GM19043 (cell line): Measurements from ENCODE around the gene AJM1.

Experiments used
- ATAC-seq: cut with Tn5 transposase; IDR thresholded peaks from one replicate; pipeline ENCODE4 v1.9.1; 2021; ENCODE audit warnings: low read depth; ENCODE audit not compliant: unreplicated experiment

The AJM1 gene

DNA sequence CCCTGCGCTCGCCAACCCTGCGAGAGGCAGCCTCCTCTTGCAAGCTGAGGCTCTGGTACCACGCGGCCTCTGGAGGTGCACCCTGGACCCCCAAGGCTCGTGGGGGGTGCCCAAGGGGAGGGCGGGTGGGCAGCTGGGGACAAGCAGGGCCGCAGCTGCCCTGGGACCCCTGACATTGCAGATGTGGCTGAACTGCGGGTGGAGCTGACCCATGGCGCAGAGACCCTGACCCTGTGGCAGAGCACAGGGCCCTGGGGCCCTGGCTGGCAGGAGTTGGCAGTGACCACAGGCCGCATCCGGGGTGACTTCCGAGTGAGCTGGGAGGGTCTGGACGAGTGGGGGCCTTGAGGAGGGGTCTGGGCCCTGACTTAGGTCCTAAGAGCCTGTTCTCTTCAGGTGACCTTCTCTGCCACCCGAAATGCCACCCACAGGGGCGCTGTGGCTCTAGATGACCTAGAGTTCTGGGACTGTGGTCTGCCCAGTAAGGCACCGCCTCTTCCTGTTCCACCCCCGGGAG is 11.4 kb downstream of the AJM1 start:
- no peak for ATAC-seq

DNA sequence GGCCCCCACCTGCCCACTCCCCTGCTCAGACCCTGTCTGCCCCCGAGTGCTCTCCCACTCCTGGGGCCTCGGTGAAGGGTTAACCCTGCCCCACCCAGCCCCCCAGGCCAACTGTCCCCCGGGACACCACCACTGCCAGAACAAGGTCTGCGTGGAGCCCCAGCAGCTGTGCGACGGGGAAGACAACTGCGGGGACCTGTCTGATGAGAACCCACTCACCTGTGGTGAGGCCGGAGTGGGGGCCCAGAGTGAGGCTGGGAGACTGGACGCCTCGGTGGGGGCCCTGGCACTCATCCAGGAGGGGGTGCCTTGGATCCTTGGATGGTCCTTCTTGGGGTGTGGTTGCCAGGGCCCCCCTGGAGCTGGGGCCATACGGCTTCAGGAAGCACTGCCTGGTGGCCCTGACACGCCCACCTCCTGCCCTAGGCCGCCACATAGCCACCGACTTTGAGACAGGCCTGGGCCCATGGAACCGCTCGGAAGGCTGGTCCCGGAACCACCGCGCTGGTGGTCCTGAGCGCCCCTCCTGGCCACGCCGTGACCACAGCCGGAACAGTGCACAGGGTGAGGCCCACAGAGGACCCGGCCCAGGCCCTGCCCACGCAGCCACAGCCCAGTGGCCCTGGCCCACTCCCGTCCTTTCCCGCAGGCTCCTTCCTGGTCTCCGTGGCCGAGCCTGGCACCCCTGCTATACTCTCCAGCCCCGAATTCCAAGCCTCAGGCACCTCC is 12.0 kb downstream of the AJM1 start:
- no peak for ATAC-seq

DNA sequence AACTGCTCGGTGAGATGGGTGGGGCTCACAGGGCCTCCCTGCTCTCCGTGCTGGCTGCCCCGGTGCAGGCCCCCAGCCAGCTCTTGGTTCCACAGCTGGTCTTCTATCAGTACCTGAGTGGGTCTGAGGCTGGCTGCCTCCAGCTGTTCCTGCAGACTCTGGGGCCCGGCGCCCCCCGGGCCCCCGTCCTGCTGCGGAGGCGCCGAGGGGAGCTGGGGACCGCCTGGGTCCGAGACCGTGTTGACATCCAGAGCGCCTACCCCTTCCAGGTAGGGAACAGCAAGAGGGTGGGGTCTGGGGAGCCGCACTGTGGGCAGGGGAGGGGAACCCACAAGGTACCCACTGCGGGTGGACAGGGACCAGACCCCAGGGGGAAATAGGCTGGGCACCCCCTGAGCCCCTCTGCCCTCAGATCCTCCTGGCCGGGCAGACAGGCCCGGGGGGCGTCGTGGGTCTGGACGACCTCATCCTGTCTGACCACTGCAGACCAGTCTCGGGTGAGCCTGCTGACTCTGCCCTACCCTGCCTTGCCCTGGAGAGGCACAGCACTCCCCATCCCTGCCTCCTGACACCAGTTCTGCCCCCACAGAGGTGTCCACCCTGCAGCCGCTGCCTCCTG is 12.7 kb downstream of the AJM1 start:
- no peak for ATAC-seq

DNA sequence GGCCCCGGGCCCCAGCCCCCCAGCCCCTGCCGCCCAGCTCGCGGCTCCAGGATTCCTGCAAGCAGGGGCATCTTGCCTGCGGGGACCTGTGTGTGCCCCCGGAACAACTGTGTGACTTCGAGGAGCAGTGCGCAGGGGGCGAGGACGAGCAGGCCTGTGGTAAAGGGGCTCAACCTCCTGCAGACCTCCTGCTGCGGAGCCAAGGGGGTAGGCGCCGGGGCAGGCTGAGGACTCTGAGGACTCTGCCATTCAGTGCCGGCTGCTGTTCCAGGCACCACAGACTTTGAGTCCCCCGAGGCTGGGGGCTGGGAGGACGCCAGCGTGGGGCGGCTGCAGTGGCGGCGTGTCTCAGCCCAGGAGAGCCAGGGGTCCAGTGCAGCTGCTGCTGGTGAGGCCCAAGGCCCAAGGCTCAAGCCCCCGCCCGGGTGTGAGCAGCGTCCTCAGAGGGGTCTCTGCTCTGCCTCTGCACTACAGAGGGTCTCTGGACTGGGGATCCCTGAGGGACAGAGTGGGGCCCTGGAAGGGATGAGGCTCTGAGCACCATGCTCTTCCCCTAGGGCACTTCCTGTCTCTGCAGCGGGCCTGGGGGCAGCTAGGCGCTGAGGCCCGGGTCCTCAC is 13.3 kb downstream of the AJM1 start:
- no peak for ATAC-seq

DNA sequence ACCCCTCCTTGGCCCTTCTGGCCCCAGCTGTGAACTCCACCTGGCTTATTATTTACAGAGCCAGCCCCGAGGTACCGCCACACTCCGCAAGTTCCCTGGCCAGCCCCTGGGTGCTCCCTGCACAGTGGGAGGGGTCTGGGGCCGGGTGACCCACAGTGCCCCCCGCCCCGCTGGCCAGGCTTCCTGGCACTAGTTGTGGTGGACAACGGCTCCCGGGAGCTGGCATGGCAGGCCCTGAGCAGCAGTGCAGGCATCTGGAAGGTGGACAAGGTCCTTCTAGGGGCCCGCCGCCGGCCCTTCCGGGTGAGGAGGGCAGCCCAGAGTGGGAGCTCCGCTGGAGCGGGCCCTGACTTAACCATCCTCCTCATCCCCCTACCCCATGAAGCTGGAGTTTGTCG is 13.8 kb downstream of the AJM1 start:
- no peak for ATAC-seq

DNA sequence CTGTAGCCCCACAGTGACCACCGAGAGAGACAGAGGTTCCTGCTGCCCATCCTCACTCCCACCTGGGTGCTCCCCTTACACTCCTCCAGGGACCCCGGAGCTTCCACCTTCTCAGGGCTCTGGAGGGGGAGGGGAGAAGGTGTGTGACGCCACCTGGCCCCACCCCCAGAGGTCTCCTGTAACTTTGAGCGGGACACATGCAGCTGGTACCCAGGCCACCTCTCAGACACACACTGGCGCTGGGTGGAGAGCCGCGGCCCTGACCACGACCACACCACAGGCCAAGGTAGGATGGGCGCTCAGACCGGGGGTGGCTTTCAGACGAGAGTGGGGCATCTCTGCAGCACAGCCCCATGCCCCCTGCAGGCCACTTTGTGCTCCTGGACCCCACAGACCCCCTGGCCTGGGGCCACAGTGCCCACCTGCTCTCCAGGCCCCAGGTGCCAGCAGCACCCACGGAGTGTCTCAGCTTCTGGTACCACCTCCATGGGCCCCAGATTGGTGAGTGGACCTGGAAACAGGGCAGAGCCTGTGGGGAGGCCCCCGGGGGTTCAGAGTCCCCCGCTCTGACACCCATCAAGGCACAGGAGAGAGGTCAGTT is 14.4 kb downstream of the AJM1 start:
- no peak for ATAC-seq

DNA sequence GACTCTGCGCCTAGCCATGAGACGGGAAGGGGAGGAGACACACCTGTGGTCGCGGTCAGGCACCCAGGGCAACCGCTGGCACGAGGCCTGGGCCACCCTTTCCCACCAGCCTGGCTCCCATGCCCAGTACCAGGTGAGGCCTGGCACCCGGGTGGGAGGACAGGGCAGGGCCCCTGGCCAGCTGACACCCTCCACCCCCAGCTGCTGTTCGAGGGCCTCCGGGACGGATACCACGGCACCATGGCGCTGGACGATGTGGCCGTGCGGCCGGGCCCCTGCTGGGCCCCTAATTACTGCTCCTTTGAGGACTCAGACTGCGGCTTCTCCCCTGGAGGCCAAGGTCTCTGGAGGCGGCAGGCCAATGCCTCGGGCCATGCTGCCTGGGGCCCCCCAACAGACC is 14.9 kb downstream of the AJM1 start:
- ATAC-seq, result no peak

DNA sequence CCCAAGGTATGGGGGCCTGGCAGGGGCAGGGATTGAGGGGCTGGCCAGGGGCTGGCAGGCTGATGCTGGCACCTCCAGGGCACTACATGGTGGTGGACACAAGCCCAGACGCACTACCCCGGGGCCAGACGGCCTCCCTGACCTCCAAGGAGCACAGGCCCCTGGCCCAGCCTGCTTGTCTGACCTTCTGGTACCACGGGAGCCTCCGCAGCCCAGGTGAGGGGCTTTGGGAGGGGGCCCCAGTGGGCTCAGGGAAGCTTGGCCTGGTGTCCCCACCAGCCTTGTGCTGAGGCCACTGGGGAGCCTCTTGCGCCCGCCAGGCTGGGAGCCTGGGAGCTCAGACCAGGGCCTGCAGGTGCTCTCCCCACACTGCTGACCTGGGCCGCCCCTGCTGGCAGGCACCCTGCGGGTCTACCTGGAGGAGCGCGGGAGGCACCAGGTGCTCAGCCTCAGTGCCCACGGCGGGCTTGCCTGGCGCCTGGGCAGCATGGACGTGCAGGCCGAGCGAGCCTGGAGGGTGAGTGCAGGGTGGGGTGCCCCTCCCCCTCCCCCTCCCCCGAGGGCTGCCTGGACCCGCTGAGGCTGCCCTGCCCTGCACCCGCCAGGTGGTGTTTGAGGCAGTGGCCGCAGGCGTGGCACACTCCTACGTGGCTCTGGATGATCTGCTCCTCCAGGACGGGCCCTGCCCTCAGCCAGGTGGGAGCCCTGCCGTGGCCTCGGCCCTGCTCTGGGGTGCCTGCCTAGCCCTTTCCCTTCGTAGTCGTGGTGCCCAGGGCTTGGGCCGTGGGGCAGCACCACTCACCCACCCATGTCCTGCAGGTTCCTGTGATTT is 15.5 kb downstream of the AJM1 start:
- no peak for ATAC-seq

DNA sequence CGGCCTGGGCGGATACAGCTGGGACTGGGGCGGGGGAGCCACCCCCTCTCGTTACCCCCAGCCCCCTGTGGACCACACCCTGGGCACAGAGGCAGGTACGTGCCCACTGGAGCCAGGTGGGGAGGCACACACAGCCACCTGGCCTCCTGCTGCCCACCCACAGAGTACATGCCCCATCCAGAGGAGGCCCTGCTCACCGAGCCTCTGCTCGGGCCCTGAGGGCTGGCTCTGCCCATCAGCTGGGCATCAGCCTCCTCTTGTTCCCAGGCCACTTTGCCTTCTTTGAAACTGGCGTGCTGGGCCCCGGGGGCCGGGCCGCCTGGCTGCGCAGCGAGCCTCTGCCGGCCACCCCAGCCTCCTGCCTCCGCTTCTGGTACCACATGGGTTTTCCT is 16.2 kb downstream of the AJM1 start:
- no peak for ATAC-seq

DNA sequence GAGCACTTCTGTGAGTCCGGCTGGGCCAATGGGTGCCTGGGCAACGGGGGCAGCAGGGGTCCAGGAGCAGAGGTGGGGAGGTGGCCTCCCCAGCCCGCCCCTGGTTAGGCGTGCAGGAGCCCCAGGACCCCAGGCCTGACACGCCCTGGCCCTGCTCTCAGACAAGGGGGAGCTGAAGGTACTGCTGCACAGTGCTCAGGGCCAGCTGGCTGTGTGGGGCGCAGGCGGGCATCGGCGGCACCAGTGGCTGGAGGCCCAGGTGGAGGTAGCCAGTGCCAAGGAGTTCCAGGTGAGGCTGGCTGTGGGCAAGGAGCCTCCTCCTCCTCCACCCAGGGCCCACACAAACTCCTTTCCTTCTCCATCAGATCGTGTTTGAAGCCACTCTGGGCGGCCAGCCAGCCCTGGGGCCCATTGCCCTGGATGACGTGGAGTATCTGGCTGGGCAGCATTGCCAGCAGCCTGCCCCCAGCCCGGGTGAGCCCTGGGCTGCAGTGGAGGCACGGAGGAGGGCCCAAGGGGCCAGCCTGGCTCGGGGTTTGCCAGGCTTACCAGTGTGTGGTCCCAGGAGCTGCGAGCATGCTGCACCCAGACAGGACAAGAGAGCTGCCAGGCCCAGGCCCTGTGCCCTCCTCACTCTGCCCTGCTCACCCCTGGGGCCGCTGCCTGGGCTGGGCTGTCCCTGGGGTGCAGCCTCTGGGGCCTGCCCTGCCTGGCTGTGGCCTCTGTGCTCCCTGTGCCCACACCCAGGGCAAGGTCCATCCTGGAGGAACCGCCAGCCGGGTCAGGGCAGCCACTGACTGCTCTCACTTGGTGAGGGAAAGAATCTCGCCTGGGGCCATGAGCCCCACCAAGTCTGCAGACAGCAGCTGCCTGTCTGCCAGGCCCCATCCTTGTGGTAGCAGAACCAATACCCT is 16.8 kb downstream of the AJM1 start:
- ATAC-seq, result no peak

DNA sequence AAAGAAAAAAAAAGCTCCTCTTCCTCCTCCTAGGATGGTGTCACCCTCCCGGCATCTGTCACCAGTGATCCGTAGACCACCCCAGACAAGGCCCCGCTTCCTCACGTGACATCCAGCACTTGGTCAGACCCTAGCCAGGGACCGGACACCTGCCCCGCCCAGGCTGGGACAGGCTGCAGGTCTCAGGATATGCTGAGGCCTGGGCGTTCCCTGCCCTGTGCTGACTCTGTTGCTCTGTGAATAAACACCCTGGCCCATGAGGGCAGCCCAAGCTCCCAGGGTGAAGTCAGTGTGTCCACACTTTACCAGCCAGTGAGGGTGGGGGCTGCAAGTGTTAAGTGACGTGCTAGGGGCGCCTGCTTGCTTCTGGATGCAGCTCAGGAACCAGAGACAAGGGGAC is 18.3 kb downstream of the AJM1 start:
- ATAC-seq, result no peak

DNA sequence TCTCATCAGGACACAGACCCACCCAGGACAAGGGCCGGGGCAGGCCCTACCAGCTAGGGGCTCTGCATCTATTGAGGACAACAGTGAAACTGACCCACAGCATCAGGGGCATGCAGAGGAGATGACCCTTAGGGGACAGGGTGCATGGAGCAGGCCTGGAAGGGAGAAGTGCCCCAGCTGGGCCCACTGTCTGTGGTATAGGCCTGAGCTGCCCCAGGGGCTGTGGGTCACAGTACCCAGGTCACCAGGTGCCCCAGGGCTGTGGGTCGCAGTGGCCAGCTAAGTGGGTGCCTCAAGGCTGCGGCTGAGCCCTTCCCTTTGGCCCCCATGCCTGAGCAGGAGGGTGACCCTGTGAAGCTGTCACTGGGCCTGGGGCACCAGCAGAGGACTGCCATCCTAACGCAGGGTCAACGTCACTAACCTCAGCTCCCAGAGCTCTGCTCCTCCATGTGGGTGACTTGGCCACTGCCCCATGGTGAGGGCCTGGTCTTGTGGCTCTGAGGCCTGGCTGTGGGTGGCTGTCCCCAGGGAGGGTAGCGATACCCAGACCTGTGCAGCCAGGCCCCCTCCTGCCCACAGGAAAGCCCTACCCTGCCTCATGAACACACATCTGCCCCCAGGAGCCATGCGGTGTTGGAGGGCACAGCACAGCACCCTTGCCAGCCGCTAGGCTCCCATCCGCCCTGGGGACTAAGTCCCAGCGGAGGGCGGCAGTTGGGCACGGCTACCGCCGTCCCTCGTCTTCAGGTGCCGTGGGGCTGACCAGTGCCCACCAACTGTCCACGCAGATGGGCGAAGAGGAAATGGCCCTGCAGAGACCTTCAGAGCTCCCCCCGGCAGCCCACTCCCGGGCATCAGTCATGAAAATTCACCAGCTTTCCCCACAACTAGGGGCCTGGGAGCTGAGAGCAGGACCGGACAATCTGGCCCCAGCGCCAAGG is 18.9 kb downstream of the AJM1 start:
- ATAC-seq, result no peak

DNA sequence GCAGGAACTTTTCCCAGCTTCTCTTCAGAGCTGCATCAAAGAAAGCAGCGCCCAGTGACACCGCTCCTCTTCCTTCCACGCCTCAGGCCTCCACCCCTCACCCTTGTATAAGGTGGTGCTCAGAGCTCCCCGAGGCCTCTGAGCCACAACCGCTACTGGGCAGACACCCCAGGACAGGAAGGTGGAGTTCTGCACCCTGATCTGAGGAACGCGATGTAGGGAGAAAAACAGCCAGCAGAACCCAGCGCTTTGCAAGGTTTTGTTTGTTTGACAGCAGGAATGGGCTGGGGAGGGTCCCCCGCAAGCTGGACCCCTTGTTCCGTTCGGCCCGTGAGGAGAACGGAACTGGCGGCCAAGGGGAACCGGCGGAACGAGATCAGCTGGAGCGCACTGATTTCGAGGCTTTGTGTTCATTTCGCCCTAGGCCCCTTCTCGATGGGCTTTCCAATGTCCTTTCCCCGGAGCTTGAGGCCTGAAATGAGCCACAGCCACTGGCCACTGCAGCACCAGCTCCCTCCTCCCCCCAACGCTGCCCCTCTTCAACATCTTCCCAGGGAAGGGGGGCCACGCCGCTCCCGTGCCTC is 19.7 kb downstream of the AJM1 start:
- no peak for ATAC-seq

DNA sequence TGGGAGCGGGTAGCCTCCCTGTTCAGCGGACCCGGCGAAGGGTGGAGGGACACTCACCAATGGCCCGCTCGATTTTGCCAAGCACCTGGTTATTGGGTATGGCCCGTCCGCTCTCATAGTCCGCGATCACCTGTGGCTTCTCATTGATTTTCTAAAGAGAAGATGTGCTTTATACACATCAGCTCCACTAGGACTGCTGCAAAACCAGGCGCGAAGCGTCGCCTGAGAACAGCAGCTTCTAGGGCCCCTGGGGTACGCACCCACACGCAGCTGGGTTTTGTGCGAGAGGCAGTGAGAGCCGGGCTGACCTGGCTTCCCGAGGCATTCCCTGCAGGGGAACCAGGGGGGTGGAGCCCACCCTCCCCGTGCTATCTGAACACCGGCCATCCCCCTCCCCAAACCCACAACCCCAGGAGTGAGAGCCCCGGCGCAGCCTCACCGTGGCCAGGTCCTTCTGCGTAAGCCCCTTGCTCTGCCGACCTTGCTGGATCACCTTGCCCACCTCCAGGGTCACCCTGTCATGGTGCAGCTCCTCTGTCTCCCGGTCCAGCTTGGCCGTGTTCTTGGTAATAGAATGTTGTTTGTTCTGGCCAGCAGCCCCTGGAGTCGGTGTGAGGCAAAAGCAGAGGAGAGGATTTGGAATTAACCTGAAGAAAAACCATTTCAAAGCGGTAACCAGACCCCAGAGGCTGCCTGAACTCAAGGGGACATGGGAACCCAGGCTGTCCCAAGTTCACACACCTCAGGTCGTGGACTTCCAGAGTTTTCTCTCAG is 20.8 kb downstream of the AJM1 start:
- no peak for ATAC-seq

DNA sequence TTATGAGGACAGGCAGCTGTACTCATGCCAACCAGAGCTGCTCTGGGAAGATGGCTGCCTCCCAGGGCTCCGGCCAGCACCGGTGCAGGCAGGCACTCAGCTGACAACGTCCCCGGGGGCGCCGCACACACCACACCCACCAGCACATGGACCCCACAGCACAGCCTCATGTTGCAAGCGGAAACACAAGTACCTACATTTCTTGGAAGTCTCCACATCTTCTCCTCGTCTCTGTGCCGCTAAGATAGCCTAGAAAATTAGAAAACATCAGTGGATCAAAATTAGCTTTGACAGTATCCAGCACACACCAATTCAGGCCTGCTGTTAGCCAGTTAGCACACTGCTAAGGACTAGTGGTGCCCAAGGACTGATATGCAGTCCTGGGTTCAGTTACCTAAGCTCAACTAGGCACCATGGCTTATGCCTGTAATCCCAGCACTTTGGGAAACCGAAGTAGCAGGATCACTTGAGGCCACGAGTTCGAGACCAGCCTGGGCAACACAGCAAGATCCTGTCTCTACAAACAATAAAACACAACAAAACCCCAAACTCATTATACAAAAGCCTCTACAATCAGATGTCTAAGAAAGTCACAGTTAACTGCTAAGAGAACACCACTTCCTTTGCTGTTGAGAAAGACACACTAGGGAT is 21.5 kb downstream of the AJM1 start:
- no peak for ATAC-seq

DNA sequence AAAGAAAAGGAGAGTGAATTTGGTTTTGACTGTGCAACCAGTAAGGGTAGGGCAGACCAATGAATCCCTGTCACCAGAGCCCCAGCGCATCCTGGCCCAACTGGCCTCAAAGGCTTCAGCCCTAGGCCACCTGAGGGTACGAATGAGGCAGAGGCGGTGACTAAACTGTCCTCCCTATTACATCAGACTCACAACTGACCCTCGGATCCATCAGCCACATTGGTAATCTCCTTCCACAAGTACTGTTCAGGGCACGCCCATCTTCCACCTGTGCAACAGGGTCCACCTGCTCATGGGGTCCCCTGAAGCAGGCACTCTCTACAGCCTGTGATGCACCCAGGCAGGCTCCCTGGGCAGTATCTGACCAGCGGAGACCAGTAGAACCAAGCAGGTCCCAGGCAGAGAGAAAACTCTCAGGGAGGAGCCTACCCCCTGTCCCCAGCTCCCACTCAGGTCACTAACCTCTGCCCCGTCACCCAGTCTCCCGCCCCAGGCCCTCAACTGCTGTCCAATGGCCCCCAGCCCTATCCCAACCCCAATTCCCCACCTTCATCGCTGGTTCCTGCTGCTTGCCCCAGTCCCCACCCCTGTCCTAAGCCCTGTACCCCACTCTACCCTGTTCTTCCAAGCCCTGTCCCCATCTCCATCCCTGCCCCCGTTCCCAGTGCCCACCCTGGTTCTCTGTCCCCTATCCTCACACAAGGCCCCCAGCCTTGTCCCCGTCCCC is 22.9 kb downstream of the AJM1 start:
- ATAC-seq, result no peak
